IPS-18a (cell line): ENCODE measurements around the gene CDC42EP5.
A peak's percentile ranks its signal among the peaks of the same experiment; 100 is the strongest.

ENCODE experiments used
- H3K27ac ChIP-seq: one replicate; pipeline ENCODE4 v1.5.1; 2013; ENCODE audit warnings: low read length
- H3K27me3 ChIP-seq: one replicate; pipeline ENCODE4 v1.6.1; 2013; ENCODE audit warnings: mild to moderate bottlenecking, low read length; ENCODE audit not compliant: control insufficient read depth, insufficient read depth
- H3K36me3 ChIP-seq: one replicate; pipeline ENCODE4 v1.6.1; 2013; ENCODE audit warnings: low read depth, low read length; ENCODE audit not compliant: control insufficient read depth
- H3K4me1 ChIP-seq: one replicate; pipeline ENCODE4 v1.6.1; 2013; ENCODE audit warnings: low read depth, low read length; ENCODE audit not compliant: control insufficient read depth
- H3K4me3 ChIP-seq: one replicate; pipeline ENCODE4 v1.5.1; 2013; ENCODE audit warnings: low read length
- H3K9ac ChIP-seq: one replicate; pipeline ENCODE4 v1.6.1; 2013; ENCODE audit warnings: mild to moderate bottlenecking, low read length, moderate library complexity
- H3K9me3 ChIP-seq: one replicate; pipeline ENCODE4 v1.6.1; 2013; ENCODE audit warnings: low read depth, low read length; ENCODE audit not compliant: control insufficient read depth

CDC42EP5 gene

GRCh38 chr19:54418030-54418929, 54.8 kb downstream of the CDC42EP5 start:
- Histone ChIP-seq H3K9me3 (no peaks in the 10 kb centered on the region), H3K27me3 (peaks cover 30% of the 10 kb centered on the region), H3K27ac (no peak overlapping the region), H3K36me3 (no peaks in the 10 kb centered on the region), H3K4me3 (no peak overlapping the region), H3K4me1 (peaks cover 28% of the 10 kb centered on the region), H3K9ac (no peak overlapping the region)

DNA sequence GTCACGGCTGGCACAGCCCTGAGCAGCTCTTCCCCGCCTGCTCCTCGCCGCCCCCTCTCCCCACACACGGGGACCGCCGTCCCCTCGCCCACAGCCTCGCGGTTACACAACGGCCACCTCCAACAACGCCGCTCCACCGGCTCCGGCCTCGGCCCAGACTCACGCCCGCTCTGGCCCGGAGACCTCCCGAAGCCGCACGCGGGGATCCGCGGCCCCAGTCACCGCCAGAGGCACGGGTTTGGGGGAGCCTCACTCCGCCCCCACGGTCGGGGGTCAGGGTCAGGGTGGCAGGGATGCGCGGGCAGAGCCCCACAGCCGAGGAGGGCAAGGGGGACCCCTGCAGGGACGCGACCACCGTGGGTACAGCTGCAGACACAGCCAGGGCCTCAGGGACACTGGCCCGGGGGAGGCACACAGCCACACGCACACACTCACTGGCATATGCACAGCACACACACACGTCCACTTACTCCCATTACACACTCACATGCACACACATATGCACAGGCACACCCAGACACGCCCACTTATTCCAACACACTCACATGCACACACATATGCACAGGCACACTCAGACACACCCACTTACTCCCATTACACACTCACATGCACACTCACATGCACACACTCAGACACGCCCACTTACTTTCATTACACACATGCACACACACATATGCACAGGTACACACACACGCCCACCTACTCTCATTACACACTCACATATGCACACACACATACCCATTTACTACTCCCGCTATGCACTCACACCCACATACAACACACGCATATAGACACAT, 56.2 kb downstream of the CDC42EP5 start:
- no peak overlapping the region for H3K27ac ChIP-seq
- peaks cover 24% of the 10 kb centered on the region for H3K4me1 ChIP-seq
- peaks cover 30% of the 10 kb centered on the region for H3K27me3 ChIP-seq
- no peaks in the 10 kb centered on the region for H3K36me3 ChIP-seq
- no peaks in the 10 kb centered on the region for H3K9me3 ChIP-seq
- peak overlapping the region; percentile 70 for H3K4me3 ChIP-seq
- peak overlapping the region; percentile 40 for H3K9ac ChIP-seq

DNA sequence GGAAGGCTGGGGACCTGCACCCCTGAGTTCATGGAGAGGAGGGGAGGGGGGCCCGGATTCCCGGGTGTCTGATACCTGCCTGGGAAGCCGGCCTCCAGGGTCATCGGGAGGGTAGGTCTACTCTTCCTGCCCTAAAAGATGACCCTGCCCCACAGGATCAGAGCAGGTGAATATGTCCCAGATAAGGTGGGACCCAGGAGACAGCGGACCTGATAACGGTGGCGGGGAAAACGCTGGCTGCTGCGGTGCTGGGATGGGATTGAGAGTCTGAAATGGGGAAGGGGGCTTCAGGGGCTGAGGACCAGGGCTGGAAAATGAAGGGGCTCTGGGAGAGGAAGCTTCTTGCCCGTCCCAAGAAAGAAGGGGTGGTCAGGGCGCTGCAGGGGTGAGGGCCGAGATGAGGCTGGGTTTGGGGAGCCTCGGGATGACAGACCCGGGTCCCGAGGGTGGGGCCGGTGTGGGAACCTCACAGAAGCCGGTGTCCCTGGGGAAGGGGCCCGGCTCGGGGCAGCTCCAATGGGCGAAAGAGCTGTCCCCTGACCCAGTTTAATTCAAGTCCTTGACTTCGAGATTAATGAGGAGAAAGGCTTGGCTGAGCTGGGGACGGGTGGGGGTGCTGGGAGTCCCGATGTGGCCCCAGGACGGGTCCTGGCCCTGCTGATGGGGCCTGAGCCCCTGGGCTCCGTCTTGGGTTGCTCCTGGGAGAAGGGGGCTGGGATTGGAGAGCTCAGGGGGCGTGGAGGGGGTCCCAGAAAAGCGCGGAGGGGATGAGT, 57.0 kb downstream of the CDC42EP5 start:
- H3K4me1 ChIP-seq: peaks cover 15% of the 10 kb centered on the region
- no peaks in the 10 kb centered on the region for H3K36me3 ChIP-seq
- H3K9ac ChIP-seq: peak overlapping the region; percentile 40
- H3K9me3 ChIP-seq: no peaks in the 10 kb centered on the region
- no peak overlapping the region for H3K27ac ChIP-seq
- peaks cover 30% of the 10 kb centered on the region for H3K27me3 ChIP-seq
- H3K4me3 ChIP-seq: peak overlapping the region; percentile 70

DNA sequence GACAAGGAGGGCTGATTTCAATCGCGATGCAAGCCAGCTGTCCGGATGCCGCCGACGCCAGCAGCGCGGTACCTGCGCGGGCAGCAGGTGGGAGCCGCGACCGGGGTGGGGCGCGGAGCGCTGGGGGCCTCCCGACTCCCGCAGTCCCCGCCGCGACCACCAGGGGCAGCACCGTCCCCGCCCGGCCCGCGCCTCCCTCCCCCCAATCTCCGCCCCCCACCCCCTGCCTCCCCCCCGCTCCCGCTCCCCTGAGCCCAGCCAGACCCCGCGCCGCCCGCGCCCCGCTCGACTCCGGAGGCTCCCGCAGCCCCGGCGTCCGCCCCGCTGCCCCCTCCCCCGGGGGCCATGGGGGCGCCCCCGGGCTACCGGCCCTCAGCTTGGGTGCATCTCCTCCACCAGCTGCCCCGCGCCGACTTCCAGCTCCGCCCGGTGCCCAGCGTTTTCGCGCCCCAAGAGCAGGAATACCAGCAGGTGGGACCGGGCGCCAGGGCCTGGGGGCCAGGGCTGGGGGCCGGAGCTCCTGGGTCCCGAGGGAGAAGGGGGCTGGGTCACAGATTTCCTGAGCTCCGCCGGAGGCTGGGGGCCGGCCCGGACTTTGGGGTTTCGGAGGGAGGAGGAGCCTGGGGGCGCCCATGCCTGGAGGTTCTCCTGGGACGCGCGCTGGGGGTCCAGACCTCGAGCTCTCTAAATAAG, 57.7 kb downstream of the CDC42EP5 start, which contains the start of gene TTYH1:
Gene TTYH1, plus strand, starts transcription at position 257 of the 693 bp plus-strand sequence. Its CDS starts 89 bp downstream, at position 346.
- peaks cover 30% of the 10 kb centered on the region for H3K27me3 ChIP-seq
- H3K9ac ChIP-seq: peak within 1 kb of the TSS; percentile 40
- no peaks in the 10 kb centered on the region for H3K36me3 ChIP-seq
- no peaks in the 10 kb centered on the region for H3K9me3 ChIP-seq
- peak within 1 kb of the TSS; percentile 70 for H3K4me3 ChIP-seq
- H3K27ac ChIP-seq: no peak within 1 kb of the TSS
- peaks cover 15% of the 10 kb centered on the region for H3K4me1 ChIP-seq
